Measurements from ENCODE around the gene EPHB4. TPM values are rescaled to one million over a fixed set of nuclear protein-coding genes. Genes with fewer than 3 reads are reported as not detected.

EPHB4 gene
- total and polyA plus RNA-seq, 2 of the 8 experiments (the other 6 are each of a cell fraction or from before 2014, with no cell fraction given), result 85.0 to 113 TPM

GRCh38 chr7:100817097-100817496, 10.2 kb downstream of the EPHB4 start:
- Histone ChIP-seq H3K79me1 (ENCODE audit: low read depth, low read length) (peaks cover 2% of the 10 kb centered on the region), H4K5ac (ENCODE audit: insufficient read length, low read depth, low read length) (no peak overlapping the region), H3K56ac (replicated peaks; ENCODE audit: insufficient read length, low read depth, low read length) (no peak overlapping the region), H3K9ac (replicated peaks in 1 of 4; ENCODE audit: extremely low read depth in 1 of 4, low read depth in 3 of 4, low read length in 3 of 4) (no peak overlapping the region), H3K4me3 (ENCODE audit: extremely low read depth in 1 of 4, insufficient read depth in 2 of 4, low read depth in 3 of 4, low read length in 4 of 4) (no peak overlapping the region), H2AFZ (ENCODE audit: low read length) (no peak overlapping the region), H3K36me3 (ENCODE audit: control insufficient read depth in 2 of 4, insufficient read depth in 4 of 4, low read length in 3 of 4) (peaks cover 32 to 95% (median 71%) of the 10 kb centered on the region in 4 experiments), H3K27ac (ENCODE audit: low read depth, low read length) (no peak overlapping the region), H3K18ac (ENCODE audit: extremely low read depth, low read length) (no peak overlapping the region), H4K20me1 (replicated peaks in 1 of 2; ENCODE audit: control insufficient read depth in 1 of 2, insufficient read depth in 2 of 2, low read length in 2 of 2) (peaks cover 3 to 8% of the 10 kb centered on the region in 2 experiments), H3K4ac (replicated peaks; ENCODE audit: insufficient read length, low read depth, low read length) (no peak overlapping the region), H3K27me3 (replicated peaks in 1 of 4; ENCODE audit: control insufficient read depth in 3 of 4, extremely low read depth in 1 of 4, insufficient read depth in 3 of 4, low read length in 3 of 4) (no peaks in the 10 kb centered on the region), H3K9me3 (ENCODE audit: insufficient read depth in 2 of 2, low read depth in 1 of 2, low read length in 1 of 2) (no peaks in the 10 kb centered on the region), H2BK5ac (ENCODE audit: low read depth, low read length) (no peak overlapping the region), H3K23ac (ENCODE audit: insufficient read length) (no peak overlapping the region), H3K4me1 (replicated peaks in 1 of 4; ENCODE audit: control insufficient read depth in 3 of 4, insufficient read depth in 4 of 4, low read length in 3 of 4) (no peaks in the 10 kb centered on the region), H3K79me2 (ENCODE audit: control insufficient read depth in 1 of 2, insufficient read depth in 2 of 2, low read length in 2 of 2) (no peaks in the 10 kb centered on the region; a peak in 1 of 4 replicates), H2AK5ac (ENCODE audit: low read depth, low read length) (no peak overlapping the region), H3K14ac (ENCODE audit: insufficient read length) (no peak overlapping the region), H2BK12ac (ENCODE audit: low read depth, low read length) (no peak overlapping the region), H2BK20ac (ENCODE audit: low read length) (no peak overlapping the region), H3K23me2 (ENCODE audit: low read depth, low read length) (no peaks in the 10 kb centered on the region), H4K8ac (ENCODE audit: extremely low read depth, insufficient read depth, low read length) (no peak overlapping the region), H3K4me2 (ENCODE audit: insufficient read depth in 1 of 2, low read depth in 2 of 2, low read length in 2 of 2) (no peak overlapping the region), H4K91ac (replicated peaks; ENCODE audit: insufficient read length, low read length) (no peak overlapping the region), H2BK120ac (replicated peaks; ENCODE audit: low read depth, low read length) (no peak overlapping the region), H2BK15ac (ENCODE audit: low read length) (no peak overlapping the region)
- POLR2A ChIA-PET (ENCODE audit: partially characterized antibody), result interaction anchor here (0.7 to 10.3 kb wide), 7 partner anchors 11 to 435 kb away, joined by 3 to 124 read pairs (median 3); partner anchors contain the start of genes EPHB4 and SLC12A9
- 96% methylated on average over 13 of the region's 19 CpGs; no CpG with 5 or more reads in 1 of the 2 experiments for WGBS, 2 experiments (ENCODE audit: extremely low coverage in 1 of 2, insufficient coverage in 1 of 2, insufficient read length in 1 of 2, insufficient replicate concordance in 2 of 2, low coverage in 1 of 2, low lambda C conversion rate in 2 of 2, missing lambda C conversion rate in 1 of 2)
- DNase-seq (ENCODE audit: low read depth in 1 of 2, low spot score in 2 of 2), result no peak
- CTCF ChIA-PET (ENCODE audit: partially characterized antibody), result interaction anchor here (0.5 to 8.7 kb wide), 6 partner anchors 11 to 62 kb away, joined by 3 to 117 read pairs (median 6); partner anchors contain the start of genes EPHB4 and SLC12A9
- FAIRE-seq, result no peak
- TF ChIP-seq TCF12 (IDR thresholded peaks at IDR 0.05; ENCODE audit: low read depth, low read length) (no peak), RFX5 (IDR thresholded peaks at IDR 0.05; ENCODE audit: borderline replicate concordance, low read depth, low read length) (no peak), CTCF (IDR thresholded peaks at IDR 0.05; ENCODE audit: control extremely low read depth in 1 of 3, insufficient read depth in 1 of 3, low read depth in 1 of 3, low read length in 3 of 3) (no peak), EGR1 (IDR thresholded peaks at IDR 0.05; ENCODE audit: borderline replicate concordance, low read depth, low read length) (no peak), ATF3 (IDR thresholded peaks at IDR 0.05; ENCODE audit: insufficient read depth, low read depth, low read length) (no peak), SIN3A (conservative IDR thresholded peaks at IDR 0.05 in 1 of 2, IDR thresholded peaks at IDR 0.05 in 1 of 2; ENCODE audit: low read depth in 1 of 2, low read length in 2 of 2) (no peak), USF2 (IDR thresholded peaks at IDR 0.05; ENCODE audit: low read length) (no peak), JUND (IDR thresholded peaks at IDR 0.05; ENCODE audit: low read length) (no peak), KDM5A (IDR thresholded peaks at IDR 0.05; ENCODE audit: low read length) (no peak)

All from H1 (cell line).